ENCODE measurements around the gene UGT1A6.
"Not testable (repeated sequence)": the region's sequence is repeated elsewhere in the genome, so short reads cannot be mapped to it uniquely, and the experiment has no call there.

The UGT1A6 gene

DNA sequence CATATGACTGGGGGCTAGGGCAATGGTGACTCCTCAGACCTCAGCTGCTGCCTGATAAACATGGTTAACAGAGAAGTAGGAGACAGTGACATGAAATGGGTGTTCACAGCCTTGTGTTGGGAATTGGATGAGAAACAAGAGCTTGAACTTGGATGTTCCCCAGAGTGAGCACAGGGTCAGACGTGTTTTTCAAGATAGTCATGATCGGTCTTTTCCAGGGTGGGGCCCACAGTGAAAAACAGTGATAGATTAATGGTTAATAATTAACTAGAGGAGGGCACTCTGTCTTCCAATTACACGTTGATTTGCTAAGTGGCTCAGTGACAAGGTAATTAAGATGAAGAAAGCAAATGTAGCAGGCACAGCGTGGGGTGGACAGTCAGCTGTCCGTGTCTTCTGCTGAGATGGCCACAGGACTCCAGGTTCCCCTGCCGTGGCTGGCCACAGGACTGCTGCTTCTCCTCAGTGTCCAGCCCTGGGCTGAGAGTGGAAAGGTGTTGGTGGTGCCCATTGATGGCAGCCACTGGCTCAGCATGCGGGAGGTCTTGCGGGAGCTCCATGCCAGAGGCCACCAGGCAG is 36.1 kb downstream of the UGT1A6 start, which contains the start of gene UGT1A3:
Gene UGT1A3 (plus strand): TSS at position 320 of the 579 bp plus-strand sequence. CDS start 85 bp downstream, at position 405.
- no peak for DNase-seq (ENCODE audit: low spot score)

DNA sequence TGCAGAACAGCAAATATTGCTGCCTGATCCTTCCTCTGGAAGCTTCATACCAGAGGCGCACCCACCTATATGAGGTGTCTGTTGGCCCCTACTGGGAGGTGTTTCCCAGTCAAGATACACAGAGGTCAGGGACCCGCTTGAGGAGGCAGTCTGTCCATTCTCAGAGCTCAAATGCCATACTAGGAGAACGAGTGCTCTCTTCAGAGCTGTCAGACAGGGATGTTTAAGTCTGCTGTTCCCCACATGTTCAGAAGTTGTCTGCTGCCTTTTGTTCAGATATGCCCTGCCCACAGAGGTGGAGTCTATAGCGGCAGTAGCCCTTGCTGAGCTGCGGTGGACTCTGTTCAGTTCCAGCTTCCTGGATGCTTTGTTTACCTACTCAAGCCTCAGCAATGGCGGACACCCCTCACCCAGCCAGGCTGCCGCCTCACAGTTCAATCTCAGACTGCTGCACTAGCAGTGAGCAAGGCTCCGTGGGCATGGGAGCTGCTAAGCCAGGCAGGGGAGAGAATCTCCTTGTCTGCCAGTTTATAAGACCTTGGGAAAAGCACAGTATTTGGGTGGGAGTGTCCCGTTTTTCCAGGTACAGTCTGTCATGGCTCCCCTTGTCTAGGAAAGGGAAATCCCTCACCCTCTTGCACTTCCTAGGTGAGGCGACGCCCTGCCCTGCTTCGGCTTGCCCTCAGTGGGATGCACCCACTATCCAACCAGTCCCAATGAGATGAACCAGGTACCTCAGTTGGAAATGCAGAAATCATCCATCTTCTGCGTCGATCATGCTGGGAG is 44.4 kb downstream of the UGT1A6 start:
- not testable (repeated sequence) for DNase-seq (ENCODE audit: low spot score)

GRCh38 chr2:233740870-233741269 is 48.2 kb downstream of the UGT1A6 start:
- DNase-seq (ENCODE audit: low spot score), result no peak

DNA sequence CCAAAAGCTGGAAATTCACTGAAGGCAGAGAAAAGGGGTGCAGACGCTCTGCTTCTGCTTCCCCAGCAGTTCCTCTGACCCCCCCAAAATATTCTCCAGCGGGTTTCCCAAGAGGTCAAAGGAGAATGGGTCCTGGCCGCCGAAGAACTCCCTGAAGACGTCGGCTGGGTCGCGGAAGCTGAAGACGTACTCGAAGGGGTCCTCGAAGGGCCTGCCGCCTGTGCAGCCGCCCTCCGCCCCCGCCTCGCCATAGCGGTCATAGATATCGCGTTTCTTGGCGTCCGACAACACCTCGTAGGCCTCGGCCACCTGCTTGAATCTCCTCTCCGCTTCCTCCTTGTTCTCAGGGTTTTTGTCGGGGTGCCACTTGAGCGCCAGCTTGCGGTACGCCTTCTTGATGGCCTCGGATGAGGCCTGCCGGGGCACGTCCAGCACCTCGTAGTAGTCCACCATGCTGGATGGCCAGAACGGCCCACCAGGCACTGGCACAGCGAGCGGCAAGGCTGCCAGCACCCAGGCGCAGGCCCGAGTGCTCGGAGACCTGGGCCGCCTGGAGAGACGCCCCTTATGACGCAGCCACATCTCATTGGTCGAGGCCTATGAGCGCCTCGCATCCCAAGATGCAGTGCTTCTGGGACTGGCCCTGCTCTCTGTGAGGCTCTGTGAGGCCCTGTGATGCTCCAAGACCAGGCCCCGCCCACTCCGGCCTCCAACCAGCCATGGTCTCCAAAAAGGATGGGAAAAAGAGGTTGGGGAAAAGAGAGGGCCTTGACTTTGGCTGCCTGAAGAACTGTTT is 51.0 kb downstream of the UGT1A6 start:
- no peak for DNase-seq (ENCODE audit: low spot score)

DNA sequence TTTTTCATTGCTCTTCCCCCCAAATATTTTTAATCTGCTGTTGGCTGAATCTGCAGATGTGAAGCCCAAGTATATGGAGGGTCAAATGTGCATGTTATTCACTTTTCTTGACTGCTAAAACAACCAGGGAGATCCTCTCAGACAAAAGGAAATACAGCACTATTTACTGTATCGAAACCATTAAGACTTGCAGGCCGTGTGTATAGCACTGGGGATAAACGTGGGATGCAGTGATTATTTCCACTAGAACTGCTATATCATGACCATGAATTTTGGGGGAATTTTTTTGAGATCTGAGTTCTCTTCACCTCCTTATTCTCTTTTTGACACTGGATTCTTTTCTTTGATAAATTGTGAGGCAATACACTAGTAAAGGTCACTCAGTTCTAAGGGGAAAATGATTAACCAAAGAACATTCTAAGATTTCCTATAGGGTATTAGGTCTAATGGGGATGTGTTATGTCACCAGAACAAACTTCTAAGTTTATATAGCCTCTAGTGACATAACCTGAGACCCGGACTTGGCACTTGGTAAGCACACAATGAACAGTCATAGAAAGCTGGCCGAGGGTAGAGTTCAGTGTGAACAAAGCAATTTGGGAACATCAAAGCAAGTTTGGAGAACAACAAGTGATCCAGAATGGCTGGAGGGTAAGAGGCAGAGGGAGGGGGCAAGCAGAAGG is 52.5 kb downstream of the UGT1A6 start:
- DNase-seq (ENCODE audit: low spot score), result no peak

DNA sequence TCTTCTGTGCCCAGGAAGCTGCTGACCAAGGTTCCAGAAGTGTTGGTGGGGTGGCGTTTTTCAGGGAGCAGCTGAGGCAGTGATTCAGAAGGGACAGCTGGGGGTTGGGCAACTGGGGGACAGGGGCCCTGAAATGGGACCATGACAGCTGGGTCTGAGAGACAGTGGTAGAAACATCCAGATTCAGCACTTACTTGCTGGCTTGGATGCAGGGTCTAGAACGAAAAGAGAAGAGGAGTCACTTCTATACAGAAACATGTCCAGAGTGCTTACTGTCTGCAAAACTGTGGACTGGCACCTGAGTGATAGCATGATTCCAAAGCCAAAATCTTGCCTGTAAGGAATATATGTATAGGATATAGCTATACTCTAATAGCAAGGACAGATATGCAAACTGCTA is 53.1 kb downstream of the UGT1A6 start:
- DNase-seq (ENCODE audit: low spot score), result not testable (repeated sequence)

- DNase-seq (ENCODE audit: low spot score), result no peak
These were observed 54.0 kb downstream of the UGT1A6 start for GRCh38 chr2:233746475-233747282.

DNA sequence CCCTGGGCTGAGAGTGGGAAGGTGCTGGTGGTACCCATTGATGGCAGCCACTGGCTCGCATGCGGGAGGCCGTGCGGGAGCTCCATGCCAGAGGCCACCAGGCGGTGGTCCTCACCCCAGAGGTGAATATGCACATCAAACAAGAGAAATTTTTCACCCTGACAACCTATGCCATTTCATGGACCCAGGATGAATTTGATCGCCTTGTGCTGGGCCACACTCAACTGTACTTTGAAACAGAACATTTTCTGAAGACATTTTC is 54.5 kb downstream of the UGT1A6 start:
- DNase-seq (ENCODE audit: low spot score), result no peak

DNA sequence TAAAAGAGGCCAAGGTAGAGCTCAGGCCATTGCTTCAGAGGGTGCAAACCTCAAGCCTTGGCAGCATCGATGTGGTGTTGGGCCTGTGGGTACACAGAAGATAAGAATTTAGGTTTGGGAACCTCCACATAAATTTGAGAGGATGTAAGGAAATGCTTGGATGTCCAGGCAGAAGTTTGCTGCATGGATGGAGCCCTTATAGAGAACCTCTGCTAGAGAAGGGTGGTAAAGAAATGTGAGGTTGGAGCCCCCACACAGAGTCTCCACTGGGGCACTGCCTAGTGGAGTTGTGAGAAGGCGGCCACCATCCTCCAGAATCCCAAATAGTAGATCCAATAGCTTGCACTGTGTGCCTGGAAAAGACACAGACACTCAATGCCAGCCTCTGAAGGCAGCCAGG is 58.0 kb downstream of the UGT1A6 start:
- DNase-seq (ENCODE audit: low spot score), result not testable (repeated sequence)

GRCh38 chr2:233751212-233752009 is 58.7 kb downstream of the UGT1A6 start:
- DNase-seq (ENCODE audit: low spot score), result not testable (repeated sequence)

DNA sequence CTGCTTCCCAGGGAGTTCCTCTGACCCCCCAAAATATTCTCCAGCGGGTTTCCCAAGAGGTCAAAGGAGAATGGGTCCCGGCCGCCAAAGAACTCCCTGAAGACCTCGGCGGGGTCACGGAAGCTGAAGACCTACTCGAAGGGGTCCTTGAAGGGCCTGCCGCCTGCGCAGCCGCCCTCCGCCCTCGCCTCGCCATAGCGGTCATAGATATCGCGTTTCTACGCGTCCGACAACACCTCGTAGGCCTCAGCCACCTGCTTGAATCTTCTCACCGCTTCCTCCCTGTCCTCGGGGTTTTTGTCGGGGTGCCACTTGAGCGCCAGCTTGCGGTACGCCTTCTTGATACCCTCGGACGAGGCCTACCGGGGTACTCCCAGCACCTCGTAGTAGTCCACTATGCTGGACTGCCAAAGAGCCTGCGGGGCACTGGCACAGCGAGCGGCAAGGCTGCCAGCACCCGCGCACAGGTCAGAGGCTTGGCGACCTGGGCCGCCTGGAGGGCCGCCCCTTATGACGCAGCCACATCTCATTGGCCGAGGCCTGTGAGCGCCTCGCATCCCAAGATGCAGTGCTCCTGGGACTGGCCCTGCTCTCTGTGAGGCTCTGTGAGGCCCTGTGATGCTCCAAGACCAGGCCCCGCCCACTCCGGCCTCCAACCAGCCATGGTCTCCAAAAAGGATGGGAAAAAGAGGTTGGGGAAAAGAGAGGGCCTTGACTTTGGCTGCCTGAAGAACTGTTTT is 62.4 kb downstream of the UGT1A6 start:
- DNase-seq (ENCODE audit: low spot score), result no peak

DNA sequence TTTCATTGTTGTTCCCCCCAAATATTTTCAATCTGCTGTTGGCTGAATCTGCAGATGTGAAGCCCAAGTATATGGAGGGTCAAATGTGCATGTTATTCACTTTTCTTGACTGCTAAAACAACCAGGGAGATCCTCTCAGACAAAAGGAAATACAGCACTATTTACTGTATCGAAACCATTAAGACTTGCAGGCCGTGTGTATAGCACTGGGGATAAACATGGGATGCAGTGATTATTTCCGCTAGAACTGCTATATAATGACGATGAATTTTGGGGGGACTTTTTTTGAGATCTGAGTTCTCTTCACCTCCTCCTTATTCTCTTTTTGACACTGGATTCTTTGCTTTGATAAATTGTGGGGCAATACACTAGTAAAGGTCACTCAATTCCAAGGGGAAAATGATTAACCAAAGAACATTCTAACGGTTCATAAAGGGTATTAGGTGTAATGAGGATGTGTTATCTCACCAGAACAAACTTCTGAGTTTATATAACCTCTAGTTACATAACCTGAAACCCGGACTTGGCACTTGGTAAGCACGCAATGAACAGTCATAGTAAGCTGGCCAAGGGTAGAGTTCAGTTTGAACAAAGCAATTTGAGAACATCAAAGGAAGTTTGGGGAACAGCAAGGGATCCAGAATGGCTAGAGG is 63.9 kb downstream of the UGT1A6 start:
- DNase-seq (ENCODE audit: low spot score), result no peak

GRCh38 chr2:233758141-233758540 is 65.5 kb downstream of the UGT1A6 start:
- no peak for DNase-seq (ENCODE audit: low spot score)

- DNase-seq (ENCODE audit: low spot score), result no peak
These were observed 66.2 kb downstream of the UGT1A6 start for GRCh38 chr2:233758849-233759248.

- no peak for DNase-seq (ENCODE audit: low spot score)
These were observed 67.4 kb downstream of the UGT1A6 start, which contains the start of gene UGT1A1 for GRCh38 chr2:233760043-233760442. UGT1A1 (plus strand) TSS chr2:233760270; CDS start chr2:233760288, 18 bp downstream.

DNA sequence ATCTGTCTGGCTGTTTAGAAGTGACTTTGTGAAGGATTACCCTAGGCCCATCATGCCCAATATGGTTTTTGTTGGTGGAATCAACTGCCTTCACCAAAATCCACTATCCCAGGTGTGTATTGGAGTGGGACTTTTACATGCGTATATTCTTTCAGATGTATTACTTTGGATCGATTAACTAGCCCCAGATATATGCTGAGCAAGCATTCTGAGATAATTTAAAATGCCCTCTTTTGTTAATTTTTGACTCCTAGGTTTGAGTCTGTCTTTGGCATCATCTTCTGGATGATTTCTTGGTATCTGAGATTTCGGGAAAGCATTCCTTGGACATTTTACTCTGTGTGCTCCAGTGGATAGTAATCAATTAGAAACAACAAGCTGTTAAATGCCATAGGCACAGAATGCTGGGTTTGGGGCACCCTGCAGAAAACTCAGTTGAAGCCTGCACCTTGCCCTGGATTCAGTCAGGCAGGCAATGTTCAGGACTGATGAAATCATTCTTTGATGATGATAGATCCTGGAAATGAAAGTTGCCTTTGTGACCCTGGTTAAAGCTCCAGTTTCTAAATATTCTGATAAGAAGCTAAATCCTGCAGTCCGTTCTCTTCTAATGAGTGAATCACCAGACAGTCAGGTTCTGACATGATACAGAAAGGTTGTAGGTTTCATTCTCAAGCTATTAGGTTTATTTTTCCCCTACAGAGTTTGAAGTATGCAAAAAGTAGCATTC is 68.5 kb downstream of the UGT1A6 start:
- DNase-seq (ENCODE audit: low spot score), result no peak

GRCh38 chr2:233764264-233764663 is 71.6 kb downstream of the UGT1A6 start:
- no peak for DNase-seq (ENCODE audit: low spot score)

DNA sequence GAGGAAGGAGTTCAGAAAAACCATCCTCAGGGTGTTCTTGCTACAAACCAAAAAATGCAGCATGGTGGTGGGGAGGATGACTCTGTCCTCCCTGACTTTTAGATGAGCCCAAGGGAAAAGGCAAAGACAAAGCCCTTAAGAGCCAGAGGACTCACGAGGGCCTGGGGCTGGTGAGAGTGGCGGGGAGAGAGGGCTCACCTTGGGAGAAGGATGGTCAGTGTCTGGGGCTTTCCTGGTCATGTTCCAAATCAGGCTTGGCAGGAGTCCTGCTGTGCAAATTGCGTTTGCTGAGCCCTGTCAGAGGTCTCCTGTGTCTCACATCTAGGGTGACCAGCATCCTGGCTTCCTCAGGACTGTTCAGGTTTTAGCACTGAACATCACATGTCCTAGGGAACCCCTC is 72.1 kb downstream of the UGT1A6 start:
- no peak for DNase-seq (ENCODE audit: low spot score)

DNA sequence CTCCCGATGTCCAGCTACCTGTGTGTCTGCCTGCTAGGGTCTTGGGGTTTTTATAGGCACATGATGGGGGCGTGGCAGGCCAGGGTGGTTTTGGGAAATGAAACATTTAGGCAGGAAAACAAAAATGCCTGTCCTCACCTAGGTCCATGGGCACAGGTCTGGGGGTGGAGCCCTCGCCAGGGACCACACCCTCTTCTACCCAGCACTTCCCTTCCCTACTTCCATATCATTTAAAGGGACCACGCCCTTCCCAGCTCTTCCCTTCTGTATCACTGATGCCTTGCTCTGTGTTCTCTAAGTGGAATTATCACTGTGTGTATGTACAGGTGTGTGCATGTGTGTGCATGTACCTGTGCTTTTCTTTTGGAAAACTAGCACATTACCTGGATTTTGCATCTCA is 73.7 kb downstream of the UGT1A6 start:
- no peak for DNase-seq (ENCODE audit: low spot score)
